Erythroblast (primary cell): ENCODE data around the gene IMPDH1.

Experiments
- GATA1 ChIP-seq: IDR thresholded peaks from 2 replicates; pipeline ENCODE4 v1.6.1; 2011; ENCODE audit warnings: low read depth, mild to moderate bottlenecking, control low read depth, low read length, moderate library complexity
- POLR2A ChIP-seq: IDR thresholded peaks from 2 replicates; pipeline ENCODE4 v1.6.1; 2011; ENCODE audit warnings: mild to moderate bottlenecking, low read length

DNA sequence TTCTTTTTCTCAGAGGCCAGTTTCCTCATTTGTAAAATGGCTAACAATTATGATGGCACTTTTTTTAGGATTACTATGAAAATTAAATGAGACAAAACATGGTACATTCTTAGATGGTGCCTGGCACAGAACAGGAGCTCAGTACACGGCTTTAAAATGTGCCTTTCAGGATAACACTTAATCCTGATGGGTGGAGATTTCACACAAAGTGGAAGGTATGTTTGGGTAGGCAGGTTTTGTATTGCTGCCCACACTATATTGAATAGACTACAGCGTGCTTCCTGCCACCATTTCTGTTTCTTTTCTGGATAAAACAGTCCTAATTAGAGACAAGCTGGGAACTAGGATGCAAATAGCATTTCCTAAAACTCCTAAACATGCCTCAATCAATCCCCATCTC, 22.0 kb upstream of the IMPDH1 start:
- TF ChIP-seq POLR2A = no peak
- TF ChIP-seq GATA1 = no peak
